Posterior cingulate gyrus (tissue), 11 donors: Measurements from ENCODE around the gene NIF3L1.
A peak's percentile ranks its signal among the peaks of the same experiment; 100 is the strongest.
"Not testable (repeated sequence)": the region's sequence is repeated elsewhere in the genome, so short reads cannot be mapped to it uniquely, and the experiment has no call there.

Experiments
- DNase-seq, 10 donors: peaks; one replicate each; pipeline versions ENCODE4 v3.0.0 to v3.0.0-alpha.2; 2020 to 2021; ENCODE audit warnings: mixed read lengths in 3 of 10
- intact Hi-C: fragments of 100-400 bp; cut with DNase I; formaldehyde crosslinking; loops from one replicate; pipeline ENCODE4 v1.15.1; 2023

NIF3L1 gene

GRCh38 chr2:200864176-200865034, 24.8 kb upstream of the NIF3L1 start, which contains the start of gene CLK1:
CLK1 (minus strand) TSS chr2:200864658; CDS start chr2:200861862, 2,796 bp downstream.
- intact Hi-C loops = loop anchor here (2.0 to 5.0 kb wide), 2 partner anchors 24 to 152 kb away; partner anchors contain the start of genes NIF3L1 and PPIL3
- DNase-seq = peak; percentile 92 to 99 (median 94)

GRCh38 chr2:200869014-200869413, 20.2 kb upstream of the NIF3L1 start:
- intact Hi-C loops = no loop called here

GRCh38 chr2:200871151-200871550, 18.0 kb upstream of the NIF3L1 start:
- DNase-seq = no peak
- intact Hi-C loops = no loop called here

More at GRCh38 chr2:200869014-200869413, 20.2 kb upstream of the NIF3L1 start:
- DNase-seq = peak in 1 of 10 donors; percentile 59

GRCh38 chr2:200873560-200873959, 15.6 kb upstream of the NIF3L1 start:
- no peak for DNase-seq
- intact Hi-C loops = no loop called here

- intact Hi-C loops = no loop called here
- DNase-seq = no peak
Measured at GRCh38 chr2:200877443-200877842, 11.7 kb upstream of the NIF3L1 start.

- DNase-seq = no peak
- intact Hi-C loops = no loop called here
Measured at GRCh38 chr2:200878289-200878880, 10.8 kb upstream of the NIF3L1 start.

GRCh38 chr2:200881715-200882249, 7.4 kb upstream of the NIF3L1 start:
- DNase-seq, intact Hi-C loops: not testable (repeated sequence)

GRCh38 chr2:200899482-200899881, 10.3 kb downstream of the NIF3L1 start:
- DNase-seq = no peak
- intact Hi-C loops = no loop called here

- intact Hi-C loops = no loop called here
- DNase-seq = peak in 2 of 10 donors; percentile 30 to 33
Measured at GRCh38 chr2:200901459-200902072, 12.4 kb downstream of the NIF3L1 start.

- intact Hi-C loops = loop anchor here (2.0 to 5.0 kb wide), 3 partner anchors 163 to 271 kb away; no protein-coding TSS in a partner anchor
- DNase-seq = peak; percentile 50 to 95 (median 79)
Measured at GRCh38 chr2:200905618-200906296, 16.6 kb downstream of the NIF3L1 start.

- intact Hi-C loops = loop anchor here (5.0 kb wide), 1 partner anchor 247 kb away; no protein-coding TSS in a partner anchor
Measured at GRCh38 chr2:200909958-200910357, 20.8 kb downstream of the NIF3L1 start.

GRCh38 chr2:200913654-200914053, 24.5 kb downstream of the NIF3L1 start:
- DNase-seq = no peak
- intact Hi-C loops = no loop called here

More at GRCh38 chr2:200909958-200910357, 20.8 kb downstream of the NIF3L1 start:
- no peak for DNase-seq

GRCh38 chr2:200922439-200922838, 33.3 kb downstream of the NIF3L1 start:
- intact Hi-C loops = no loop called here
- no peak for DNase-seq

- no peak for DNase-seq
Measured at GRCh38 chr2:200929334-200930249, 40.4 kb downstream of the NIF3L1 start.

GRCh38 chr2:200930947-200931626, 41.9 kb downstream of the NIF3L1 start:
- no peak for DNase-seq
- intact Hi-C loops = no loop called here

More at GRCh38 chr2:200929334-200930249, 40.4 kb downstream of the NIF3L1 start:
- intact Hi-C loops = no loop called here

GRCh38 chr2:200939832-200940231, 50.7 kb downstream of the NIF3L1 start:
- intact Hi-C loops = no loop called here
- DNase-seq = no peak

GRCh38 chr2:200943527-200944105, 54.4 kb downstream of the NIF3L1 start:
- intact Hi-C loops = no loop called here
- no peak for DNase-seq
